Measurements from ENCODE around the gene CSNK1D.

DNA sequence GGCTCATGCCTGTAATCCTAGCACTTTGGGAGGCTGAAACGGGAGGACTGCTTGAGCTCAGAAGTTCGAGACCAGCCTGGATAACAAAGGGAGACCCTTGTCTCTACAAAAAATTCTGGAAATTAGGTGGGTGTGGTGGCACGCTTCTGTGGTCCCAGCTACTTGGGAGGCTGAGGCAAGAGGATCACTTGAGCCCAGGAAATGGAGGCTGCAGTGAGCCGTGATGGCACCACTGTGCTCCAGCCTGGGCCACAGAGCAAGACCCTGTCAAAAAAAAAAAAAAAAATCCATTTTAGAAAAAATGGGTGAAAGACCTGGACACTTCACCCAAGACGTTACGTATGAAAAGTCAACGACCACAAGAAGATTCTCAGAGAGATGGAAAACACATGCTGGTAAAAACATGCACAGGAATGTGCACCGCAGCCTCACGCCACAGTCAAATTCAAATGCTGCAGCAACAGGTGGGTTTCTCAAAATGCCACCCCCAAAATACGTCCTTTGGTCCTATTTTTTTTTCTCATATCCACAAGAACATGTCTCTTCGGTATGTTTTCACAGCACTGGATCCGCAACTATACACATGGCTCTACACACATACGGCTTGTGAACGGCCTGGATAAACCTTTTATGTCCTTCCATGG is 17.1 kb downstream of the CSNK1D start:
- TF ChIP-seq, protein P1, sequence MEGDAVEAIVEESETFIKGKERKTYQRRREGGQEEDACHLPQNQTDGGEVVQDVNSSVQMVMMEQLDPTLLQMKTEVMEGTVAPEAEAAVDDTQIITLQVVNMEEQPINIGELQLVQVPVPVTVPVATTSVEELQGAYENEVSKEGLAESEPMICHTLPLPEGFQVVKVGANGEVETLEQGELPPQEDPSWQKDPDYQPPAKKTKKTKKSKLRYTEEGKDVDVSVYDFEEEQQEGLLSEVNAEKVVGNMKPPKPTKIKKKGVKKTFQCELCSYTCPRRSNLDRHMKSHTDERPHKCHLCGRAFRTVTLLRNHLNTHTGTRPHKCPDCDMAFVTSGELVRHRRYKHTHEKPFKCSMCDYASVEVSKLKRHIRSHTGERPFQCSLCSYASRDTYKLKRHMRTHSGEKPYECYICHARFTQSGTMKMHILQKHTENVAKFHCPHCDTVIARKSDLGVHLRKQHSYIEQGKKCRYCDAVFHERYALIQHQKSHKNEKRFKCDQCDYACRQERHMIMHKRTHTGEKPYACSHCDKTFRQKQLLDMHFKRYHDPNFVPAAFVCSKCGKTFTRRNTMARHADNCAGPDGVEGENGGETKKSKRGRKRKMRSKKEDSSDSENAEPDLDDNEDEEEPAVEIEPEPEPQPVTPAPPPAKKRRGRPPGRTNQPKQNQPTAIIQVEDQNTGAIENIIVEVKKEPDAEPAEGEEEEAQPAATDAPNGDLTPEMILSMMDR (IDR thresholded peaks at IDR 0.05; ENCODE audit: low read depth, low read length, poor library complexity, severe bottlenecking), result no peak
- TF ChIP-seq EZH2phosphoT487 (IDR thresholded peaks at IDR 0.05; ENCODE audit: borderline replicate concordance, low read length), result no peak
